Transverse colon (tissue), 4 donors: ENCODE data around the gene LRWD1.

Experiments used
- POLR2A ChIP-seq: fragments of 450-650 bp; IDR thresholded peaks from one replicate; pipeline ENCODE4 v1.6.1; 2016; ENCODE audit warnings: antibody characterized with exemption, mild to moderate bottlenecking, moderate library complexity
- POLR2AphosphoS5 ChIP-seq, 3 donors: sonication (generic); formaldehyde crosslinking; IDR thresholded peaks; one replicate each; pipeline ENCODE4 v1.6.1; 2016; ENCODE audit warnings: antibody characterized with exemption in 3 of 3
- TF ChIP-seq, protein P1 (sequence below), 5 experiments: fragments of 200-600 bp in 3 of 5; fragments of 450-650 bp in 2 of 5; sonication (generic) in 3 of 5; IDR thresholded peaks; 1 replicate in 2 of 5; 2 replicates in 3 of 5; pipeline ENCODE4 v1.5.1; 2016 to 2017; ENCODE audit warnings: antibody characterized with exemption in 5 of 5, inconsistent platforms in 3 of 5, mild to moderate bottlenecking in 2 of 5, moderate library complexity in 1 of 5

DNA sequence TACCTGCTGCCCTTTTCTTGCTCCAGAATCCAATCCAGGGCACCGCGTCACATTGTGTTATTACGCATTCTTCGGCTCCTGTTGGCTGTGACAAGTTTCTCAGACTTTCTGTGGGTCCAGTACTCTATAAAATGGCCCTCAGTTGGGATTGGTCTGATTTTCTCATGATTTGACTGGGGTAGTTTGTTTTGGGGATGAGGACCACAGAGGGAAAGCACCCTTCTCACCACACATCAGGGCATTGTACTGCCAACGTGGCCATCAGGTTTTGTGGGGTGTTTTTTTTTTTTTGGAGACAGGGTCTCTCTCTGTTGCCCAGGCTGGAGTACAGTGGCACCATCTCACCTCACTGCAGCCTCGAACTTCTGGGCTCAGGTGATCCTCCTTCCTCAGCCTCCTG is 48.4 kb upstream of the LRWD1 start:
- TF ChIP-seq, protein P1, sequence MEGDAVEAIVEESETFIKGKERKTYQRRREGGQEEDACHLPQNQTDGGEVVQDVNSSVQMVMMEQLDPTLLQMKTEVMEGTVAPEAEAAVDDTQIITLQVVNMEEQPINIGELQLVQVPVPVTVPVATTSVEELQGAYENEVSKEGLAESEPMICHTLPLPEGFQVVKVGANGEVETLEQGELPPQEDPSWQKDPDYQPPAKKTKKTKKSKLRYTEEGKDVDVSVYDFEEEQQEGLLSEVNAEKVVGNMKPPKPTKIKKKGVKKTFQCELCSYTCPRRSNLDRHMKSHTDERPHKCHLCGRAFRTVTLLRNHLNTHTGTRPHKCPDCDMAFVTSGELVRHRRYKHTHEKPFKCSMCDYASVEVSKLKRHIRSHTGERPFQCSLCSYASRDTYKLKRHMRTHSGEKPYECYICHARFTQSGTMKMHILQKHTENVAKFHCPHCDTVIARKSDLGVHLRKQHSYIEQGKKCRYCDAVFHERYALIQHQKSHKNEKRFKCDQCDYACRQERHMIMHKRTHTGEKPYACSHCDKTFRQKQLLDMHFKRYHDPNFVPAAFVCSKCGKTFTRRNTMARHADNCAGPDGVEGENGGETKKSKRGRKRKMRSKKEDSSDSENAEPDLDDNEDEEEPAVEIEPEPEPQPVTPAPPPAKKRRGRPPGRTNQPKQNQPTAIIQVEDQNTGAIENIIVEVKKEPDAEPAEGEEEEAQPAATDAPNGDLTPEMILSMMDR (IDR thresholded peaks at IDR 0.05) = no peak
- TF ChIP-seq POLR2A (no peak), POLR2AphosphoS5 (IDR thresholded peaks at IDR 0.05) (no peak)
